ENCODE data around the gene NOL4L. TPM values are rescaled to one million over a fixed set of nuclear protein-coding genes. Genes with fewer than 3 reads are reported as not detected.
A peak's percentile ranks its signal among the peaks of the same experiment; 100 is the strongest.

The NOL4L gene
- total RNA-seq, 1 donor from 2014 or later, result 19.7 TPM

DNA sequence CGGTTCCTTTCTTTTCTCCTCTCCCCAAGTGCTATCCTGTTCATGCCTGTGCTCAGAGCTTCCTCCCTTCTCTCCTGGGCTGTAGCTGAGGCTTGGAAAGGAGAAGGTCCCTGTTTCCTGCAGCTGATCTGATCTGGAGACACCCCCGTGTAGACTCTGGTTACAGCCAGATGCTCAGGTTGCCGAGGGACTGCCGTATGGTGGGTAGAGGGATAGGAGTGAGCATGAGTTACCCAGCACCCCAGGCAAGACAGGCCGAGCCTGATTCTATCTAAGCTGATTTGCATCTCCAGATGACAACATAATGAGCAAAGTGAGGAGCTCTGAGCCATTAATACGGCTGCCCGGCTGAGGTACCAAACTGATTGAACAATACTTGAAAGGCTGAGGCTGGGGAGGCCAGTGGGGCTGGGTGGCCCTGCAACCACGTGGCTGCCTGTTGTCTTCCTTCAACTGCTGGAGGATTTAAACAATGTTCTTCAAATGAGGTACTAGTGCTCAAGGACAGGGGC, 135.2 kb downstream of the NOL4L start:
- no peaks in the 10 kb centered on the region for H3K27me3 ChIP-seq
- peaks cover 38% of the 10 kb centered on the region for H3K4me1 ChIP-seq
- no peak for ATAC-seq
- TF ChIP-seq CTCF (IDR thresholded peaks at IDR 0.05), result no peak
- no peak for DNase-seq
- no peaks in the 10 kb centered on the region for H3K9me3 ChIP-seq
- intact Hi-C loops (cut with DNase I), result no loop called here
- peaks cover 53% of the 10 kb centered on the region for H3K36me3 ChIP-seq
- H3K4me3 ChIP-seq, result no peak overlapping the region
- H3K27ac ChIP-seq, result no peak overlapping the region

GRCh38 chr20:32449057-32449889, 135.9 kb downstream of the NOL4L start:
- DNase-seq, result peak; percentile 54
- Histone ChIP-seq H3K36me3 (peaks cover 53% of the 10 kb centered on the region), H3K4me3 (no peak overlapping the region), H3K27ac (no peak overlapping the region), H3K4me1 (peaks cover 38% of the 10 kb centered on the region), H3K9me3 (no peaks in the 10 kb centered on the region), H3K27me3 (no peaks in the 10 kb centered on the region)
- TF ChIP-seq CTCF (IDR thresholded peaks at IDR 0.05), result no peak
- intact Hi-C loops (cut with DNase I), result no loop called here
- peak; percentile 14 for ATAC-seq

GRCh38 chr20:32448306-32449056, 136.7 kb downstream of the NOL4L start:
- Histone ChIP-seq H3K9me3 (no peaks in the 10 kb centered on the region), H3K36me3 (peaks cover 50% of the 10 kb centered on the region), H3K4me3 (no peak overlapping the region), H3K27ac (no peak overlapping the region), H3K27me3 (no peaks in the 10 kb centered on the region), H3K4me1 (peaks cover 38% of the 10 kb centered on the region)
- DNase-seq (peak; percentile 51), ATAC-seq (no peak)
- TF ChIP-seq CTCF (IDR thresholded peaks at IDR 0.05), result no peak
- intact Hi-C loops (cut with DNase I), result no loop called here

DNA sequence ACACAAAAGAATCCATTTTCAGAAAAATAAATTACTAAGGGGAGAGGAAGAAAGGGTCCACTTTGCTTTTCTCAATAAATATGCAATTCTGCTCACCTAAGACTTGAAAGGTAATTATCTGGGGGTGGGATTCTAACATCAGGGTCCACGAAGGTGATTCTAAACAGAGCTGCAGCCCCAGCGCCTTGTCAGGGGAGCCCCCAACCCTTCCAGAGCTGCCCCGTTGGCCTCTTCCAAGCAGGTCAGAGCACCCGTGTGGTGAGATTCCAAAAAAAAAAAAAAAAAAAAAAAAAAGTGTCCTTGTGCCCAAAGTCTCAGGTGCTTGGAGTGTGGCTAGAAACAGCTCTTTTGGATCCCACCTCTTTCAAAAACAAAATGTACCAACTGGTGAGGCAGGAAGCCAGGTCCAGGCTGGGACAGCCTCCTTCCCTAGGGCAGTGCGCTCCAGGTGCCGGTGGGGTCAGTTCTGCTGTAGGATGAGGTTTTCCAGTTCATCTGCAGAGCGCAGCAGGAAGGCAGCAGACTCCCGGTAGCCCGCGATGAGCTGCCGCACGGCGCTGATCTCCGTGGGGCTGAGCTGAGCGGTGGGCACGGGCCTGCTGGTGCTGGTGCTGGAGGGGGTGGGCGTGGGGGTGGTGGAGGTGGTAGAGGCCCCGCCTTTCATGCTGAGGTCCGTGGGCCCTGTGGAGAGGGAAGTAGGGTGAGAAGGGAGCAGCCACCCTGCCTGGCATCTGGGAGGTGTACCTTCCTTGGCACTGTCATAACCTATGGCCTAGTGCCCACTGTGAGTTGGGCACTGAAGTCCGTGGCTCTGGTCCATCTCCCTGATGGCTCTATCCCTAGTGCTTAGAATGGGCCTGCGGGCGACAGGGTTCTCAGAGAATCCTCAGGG, 137.8 kb downstream of the NOL4L start:
- Histone ChIP-seq H3K9me3 (no peaks in the 10 kb centered on the region), H3K36me3 (peaks cover 39% of the 10 kb centered on the region)

More for the DNA sequence above, 137.8 kb downstream of the NOL4L start:
- no peak for DNase-seq
- TF ChIP-seq CTCF (IDR thresholded peaks at IDR 0.05), result no peak
- Histone ChIP-seq H3K27ac (no peak overlapping the region), H3K4me1 (peaks cover 38% of the 10 kb centered on the region), H3K4me3 (no peak overlapping the region), H3K27me3 (no peaks in the 10 kb centered on the region)
- intact Hi-C loops (cut with DNase I), result no loop called here
- no peak for ATAC-seq
